ENCODE data around the gene CELA2A. TPM values are rescaled to one million over a fixed set of nuclear protein-coding genes. Genes with fewer than 3 reads are reported as not detected.

The CELA2A gene
- polyA plus RNA-seq, 1 of the 3 experiments (the other 2 are of a cell fraction) = not detected

DNA sequence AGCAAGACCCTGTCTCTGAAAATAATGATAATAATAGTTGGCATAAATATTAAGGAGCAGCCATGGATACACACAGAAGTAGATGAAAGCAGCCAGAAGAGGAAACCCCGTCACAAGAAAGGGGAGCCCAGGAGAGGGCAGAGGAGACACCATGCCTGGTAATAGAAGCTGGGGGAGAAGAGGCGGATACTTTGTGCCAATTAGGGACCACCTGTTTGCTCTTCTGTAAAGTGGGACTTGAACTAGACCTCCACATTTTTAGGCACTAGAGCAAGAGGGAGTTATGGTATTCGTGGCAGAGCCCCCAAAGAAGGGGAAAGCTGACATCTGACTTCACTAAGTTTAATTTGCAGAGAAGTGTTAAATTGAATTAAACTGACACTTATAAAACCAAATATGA, 31.8 kb downstream of the CELA2A start:
- H3K27me3 ChIP-seq (ENCODE audit: insufficient read depth) = no peaks in the 10 kb centered on the region
- H4K20me1 ChIP-seq (ENCODE audit: insufficient read depth) = no peaks in the 10 kb centered on the region
- H3K9ac ChIP-seq = no peak overlapping the region
- POLR2A ChIA-PET = no interaction called here
- H3F3A ChIP-seq (replicated peaks; ENCODE audit: insufficient read depth) = no peaks in the 10 kb centered on the region
- no peak overlapping the region; a peak in 1 of 4 replicates for H3K27ac ChIP-seq (ENCODE audit: low read depth in 2 of 2, low read length in 1 of 2)
- no peak overlapping the region for H3K4me3 ChIP-seq (ENCODE audit: low read depth in 2 of 2, low read length in 1 of 2)
- H3K4me2 ChIP-seq = no peak overlapping the region
- H3K9me2 ChIP-seq = no peaks in the 10 kb centered on the region
- DNase-seq = no peak
- CTCF ChIA-PET = no interaction called here
- H3K9me3 ChIP-seq = no peaks in the 10 kb centered on the region
- peaks cover 0 to 6% of the 10 kb centered on the region in 2 experiments for H3K36me3 ChIP-seq (replicated peaks in 1 of 2; ENCODE audit: control insufficient read depth in 1 of 2, insufficient read depth in 2 of 2, low read length in 1 of 2)
- TF ChIP-seq, protein P1, sequence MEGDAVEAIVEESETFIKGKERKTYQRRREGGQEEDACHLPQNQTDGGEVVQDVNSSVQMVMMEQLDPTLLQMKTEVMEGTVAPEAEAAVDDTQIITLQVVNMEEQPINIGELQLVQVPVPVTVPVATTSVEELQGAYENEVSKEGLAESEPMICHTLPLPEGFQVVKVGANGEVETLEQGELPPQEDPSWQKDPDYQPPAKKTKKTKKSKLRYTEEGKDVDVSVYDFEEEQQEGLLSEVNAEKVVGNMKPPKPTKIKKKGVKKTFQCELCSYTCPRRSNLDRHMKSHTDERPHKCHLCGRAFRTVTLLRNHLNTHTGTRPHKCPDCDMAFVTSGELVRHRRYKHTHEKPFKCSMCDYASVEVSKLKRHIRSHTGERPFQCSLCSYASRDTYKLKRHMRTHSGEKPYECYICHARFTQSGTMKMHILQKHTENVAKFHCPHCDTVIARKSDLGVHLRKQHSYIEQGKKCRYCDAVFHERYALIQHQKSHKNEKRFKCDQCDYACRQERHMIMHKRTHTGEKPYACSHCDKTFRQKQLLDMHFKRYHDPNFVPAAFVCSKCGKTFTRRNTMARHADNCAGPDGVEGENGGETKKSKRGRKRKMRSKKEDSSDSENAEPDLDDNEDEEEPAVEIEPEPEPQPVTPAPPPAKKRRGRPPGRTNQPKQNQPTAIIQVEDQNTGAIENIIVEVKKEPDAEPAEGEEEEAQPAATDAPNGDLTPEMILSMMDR (IDR thresholded peaks at IDR 0.05) = no peak
- no peak for TF ChIP-seq TCF12 (IDR thresholded peaks at IDR 0.05)
- no peak for TF ChIP-seq FOSL2 (IDR thresholded peaks at IDR 0.05; ENCODE audit: borderline replicate concordance, low read depth)
- TF ChIP-seq FOXJ3 (CRISPR knock-in tag; IDR thresholded peaks at IDR 0.05) = no peak
- no peak for TF ChIP-seq FOXM1 (IDR thresholded peaks at IDR 0.05; ENCODE audit: low read depth)
- no peak for TF ChIP-seq GATA2 (CRISPR knock-in tag; IDR thresholded peaks at IDR 0.05)
- TF ChIP-seq, protein P2, sequence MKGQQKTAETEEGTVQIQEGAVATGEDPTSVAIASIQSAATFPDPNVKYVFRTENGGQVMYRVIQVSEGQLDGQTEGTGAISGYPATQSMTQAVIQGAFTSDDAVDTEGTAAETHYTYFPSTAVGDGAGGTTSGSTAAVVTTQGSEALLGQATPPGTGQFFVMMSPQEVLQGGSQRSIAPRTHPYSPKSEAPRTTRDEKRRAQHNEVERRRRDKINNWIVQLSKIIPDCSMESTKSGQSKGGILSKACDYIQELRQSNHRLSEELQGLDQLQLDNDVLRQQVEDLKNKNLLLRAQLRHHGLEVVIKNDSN (IDR thresholded peaks at IDR 0.05; ENCODE audit: borderline replicate concordance, low read depth) = no peak
- no peak for TF ChIP-seq SIN3A (IDR thresholded peaks at IDR 0.05; ENCODE audit: borderline replicate concordance, low read depth, low read length)
- no peak for TF ChIP-seq NFIC (IDR thresholded peaks at IDR 0.05; ENCODE audit: borderline replicate concordance)
- no peak for TF ChIP-seq RFX5 (IDR thresholded peaks at IDR 0.05; ENCODE audit: low read length)
- no peak for TF ChIP-seq MXI1 (IDR thresholded peaks at IDR 0.05; ENCODE audit: low read depth, low read length)
- no peak for TF ChIP-seq EP300 (IDR thresholded peaks at IDR 0.05; ENCODE audit: borderline replicate concordance in 1 of 2, low read depth in 1 of 2, low read length in 1 of 2)
- no peak for TF ChIP-seq SMC3 (IDR thresholded peaks at IDR 0.05; ENCODE audit: low read depth, low read length)
- no peak for TF ChIP-seq EZH2phosphoT487 (IDR thresholded peaks at IDR 0.05; ENCODE audit: borderline replicate concordance, low read depth)
- TF ChIP-seq, protein P3, sequence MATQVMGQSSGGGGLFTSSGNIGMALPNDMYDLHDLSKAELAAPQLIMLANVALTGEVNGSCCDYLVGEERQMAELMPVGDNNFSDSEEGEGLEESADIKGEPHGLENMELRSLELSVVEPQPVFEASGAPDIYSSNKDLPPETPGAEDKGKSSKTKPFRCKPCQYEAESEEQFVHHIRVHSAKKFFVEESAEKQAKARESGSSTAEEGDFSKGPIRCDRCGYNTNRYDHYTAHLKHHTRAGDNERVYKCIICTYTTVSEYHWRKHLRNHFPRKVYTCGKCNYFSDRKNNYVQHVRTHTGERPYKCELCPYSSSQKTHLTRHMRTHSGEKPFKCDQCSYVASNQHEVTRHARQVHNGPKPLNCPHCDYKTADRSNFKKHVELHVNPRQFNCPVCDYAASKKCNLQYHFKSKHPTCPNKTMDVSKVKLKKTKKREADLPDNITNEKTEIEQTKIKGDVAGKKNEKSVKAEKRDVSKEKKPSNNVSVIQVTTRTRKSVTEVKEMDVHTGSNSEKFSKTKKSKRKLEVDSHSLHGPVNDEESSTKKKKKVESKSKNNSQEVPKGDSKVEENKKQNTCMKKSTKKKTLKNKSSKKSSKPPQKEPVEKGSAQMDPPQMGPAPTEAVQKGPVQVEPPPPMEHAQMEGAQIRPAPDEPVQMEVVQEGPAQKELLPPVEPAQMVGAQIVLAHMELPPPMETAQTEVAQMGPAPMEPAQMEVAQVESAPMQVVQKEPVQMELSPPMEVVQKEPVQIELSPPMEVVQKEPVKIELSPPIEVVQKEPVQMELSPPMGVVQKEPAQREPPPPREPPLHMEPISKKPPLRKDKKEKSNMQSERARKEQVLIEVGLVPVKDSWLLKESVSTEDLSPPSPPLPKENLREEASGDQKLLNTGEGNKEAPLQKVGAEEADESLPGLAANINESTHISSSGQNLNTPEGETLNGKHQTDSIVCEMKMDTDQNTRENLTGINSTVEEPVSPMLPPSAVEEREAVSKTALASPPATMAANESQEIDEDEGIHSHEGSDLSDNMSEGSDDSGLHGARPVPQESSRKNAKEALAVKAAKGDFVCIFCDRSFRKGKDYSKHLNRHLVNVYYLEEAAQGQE (IDR thresholded peaks at IDR 0.05; ENCODE audit: low read depth, low read length) = no peak
- no peak overlapping the region for H2AFZ ChIP-seq (ENCODE audit: low read depth)
- H3K4me1 ChIP-seq (ENCODE audit: control insufficient read depth in 1 of 2, insufficient read depth in 2 of 2, low read depth in 1 of 2, low read length in 1 of 2) = peaks cover 0 to 12% of the 10 kb centered on the region in 2 experiments; a peak in 1 of 4 replicates
- 76% methylated on average over 3 of the region's 3 CpGs for WGBS (ENCODE audit: low lambda C conversion rate)
- no peaks in the 10 kb centered on the region for H3K79me2 ChIP-seq (ENCODE audit: insufficient read depth)

Data from SK-N-SH (cell line).